GM19239 (cell line): ENCODE measurements around the gene MAP7.

ENCODE experiments used
- DNase-seq: peaks from one replicate; pipeline ENCODE4 v3.0.0; 2011; ENCODE audit warnings: low spot score; ENCODE audit not compliant: insufficient read length
- FAIRE-seq: peaks from 2 replicates; lab custom pipeline; 2011; peaks lifted over from hg19 to GRCh38; lab: Jason Lieb, UNC

MAP7 gene

DNA sequence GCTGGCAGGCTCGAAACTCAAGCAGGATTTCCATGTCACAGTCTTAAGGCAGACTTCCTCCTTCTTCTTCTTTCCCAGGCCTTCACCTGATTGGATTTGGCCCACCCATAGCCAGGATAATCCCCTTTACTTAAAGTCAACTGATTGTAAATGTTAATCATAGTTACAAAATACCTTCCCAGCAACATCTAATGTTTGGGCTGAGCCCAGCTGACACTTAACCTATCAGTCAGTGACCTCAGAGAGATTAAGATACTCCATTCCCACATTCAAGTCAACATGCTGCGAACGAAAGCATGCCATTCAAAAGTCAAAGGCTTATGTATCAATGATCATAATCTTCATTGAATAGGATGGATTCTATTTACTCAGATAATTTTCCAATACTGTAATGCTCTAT lies 16.0 kb downstream of the MAP7 start:
- DNase-seq, result no peak
- no peak for FAIRE-seq

DNA sequence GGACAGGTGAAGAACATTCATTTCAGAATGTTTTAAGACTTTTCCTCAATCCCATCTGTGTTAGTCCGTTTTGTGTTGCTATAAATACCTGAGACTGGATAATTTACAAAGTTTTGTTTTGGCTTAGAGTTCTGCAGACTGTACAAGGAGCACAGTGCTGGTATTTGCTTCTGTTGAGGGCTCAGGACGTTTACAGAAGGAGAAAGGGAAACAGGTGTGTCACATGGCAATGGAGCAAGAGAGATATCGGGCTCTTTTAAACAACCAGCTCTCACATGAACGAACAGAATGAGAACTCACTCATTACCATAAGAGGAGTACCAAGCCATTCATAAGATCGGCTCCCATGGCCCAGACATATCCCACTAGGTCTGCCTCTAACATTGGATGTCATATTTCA lies 16.7 kb downstream of the MAP7 start:
- FAIRE-seq (no peak), DNase-seq (no peak)

- DNase-seq (no peak), FAIRE-seq (no peak)
Measured at GRCh38 chr6:136532030-136532429, 18.2 kb downstream of the MAP7 start.

GRCh38 chr6:136529710-136530109 lies 20.5 kb downstream of the MAP7 start:
- FAIRE-seq (no peak), DNase-seq (no peak)

DNA sequence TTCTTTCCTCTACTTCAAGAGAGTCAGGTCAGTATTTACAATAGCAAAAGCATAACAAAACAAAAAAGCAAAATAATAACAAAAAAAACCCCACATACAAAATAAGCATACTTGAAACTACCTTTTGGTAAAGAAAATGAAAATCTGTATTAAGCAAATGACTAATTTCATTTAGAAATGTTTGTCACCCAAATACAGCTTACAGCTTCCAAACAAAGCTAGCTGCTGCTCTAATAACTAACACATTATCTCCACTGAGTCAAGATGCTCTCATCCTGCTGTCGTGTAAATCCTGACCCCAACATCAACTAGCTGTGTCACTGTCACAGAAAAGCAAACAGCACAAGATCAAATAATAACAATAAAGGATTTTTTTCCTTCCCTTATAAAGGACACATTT lies 21.7 kb downstream of the MAP7 start:
- FAIRE-seq (no peak), DNase-seq (no peak)

- DNase-seq (no peak), FAIRE-seq (no peak)
Measured at GRCh38 chr6:136527831-136528230, 22.4 kb downstream of the MAP7 start.

- DNase-seq, result no peak
Measured at GRCh38 chr6:136526937-136527336, 23.3 kb downstream of the MAP7 start.

DNA sequence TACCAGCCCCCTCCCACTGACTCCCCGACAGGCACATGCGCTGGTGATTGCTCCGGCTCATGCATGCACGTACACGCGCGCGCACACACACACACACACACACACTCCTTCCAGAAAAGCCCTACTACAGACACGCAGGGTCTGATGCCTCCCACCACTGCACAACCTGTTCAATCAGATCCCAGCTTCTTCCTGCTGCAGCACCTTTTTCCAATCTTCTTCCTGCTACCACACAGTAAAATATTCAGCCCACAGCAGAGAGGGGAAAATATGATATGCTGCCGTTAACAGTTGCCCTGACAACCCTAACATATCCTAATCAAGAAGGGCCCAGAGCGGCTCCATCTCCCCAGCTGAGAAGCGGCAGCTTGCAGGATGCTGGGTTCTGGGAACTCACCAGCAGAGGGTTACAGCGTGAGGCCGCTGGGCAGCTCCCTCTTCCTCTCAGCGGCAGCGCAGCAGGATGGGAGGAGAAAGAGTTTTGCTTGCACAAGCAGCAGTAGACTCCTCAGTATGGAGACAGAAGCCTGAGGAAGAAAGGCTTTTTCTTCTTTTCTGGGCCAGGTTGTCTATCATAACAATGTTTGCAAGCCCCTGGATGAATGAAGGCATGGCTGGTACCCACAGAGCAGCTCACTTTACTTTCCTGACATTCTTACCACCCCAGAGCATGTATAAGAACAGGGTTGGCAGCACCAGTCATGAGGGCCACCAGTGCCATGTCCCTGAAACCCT lies 23.9 kb downstream of the MAP7 start:
- no peak for FAIRE-seq
- no peak for DNase-seq

More at GRCh38 chr6:136526937-136527336, 23.3 kb downstream of the MAP7 start:
- no peak for FAIRE-seq

DNA sequence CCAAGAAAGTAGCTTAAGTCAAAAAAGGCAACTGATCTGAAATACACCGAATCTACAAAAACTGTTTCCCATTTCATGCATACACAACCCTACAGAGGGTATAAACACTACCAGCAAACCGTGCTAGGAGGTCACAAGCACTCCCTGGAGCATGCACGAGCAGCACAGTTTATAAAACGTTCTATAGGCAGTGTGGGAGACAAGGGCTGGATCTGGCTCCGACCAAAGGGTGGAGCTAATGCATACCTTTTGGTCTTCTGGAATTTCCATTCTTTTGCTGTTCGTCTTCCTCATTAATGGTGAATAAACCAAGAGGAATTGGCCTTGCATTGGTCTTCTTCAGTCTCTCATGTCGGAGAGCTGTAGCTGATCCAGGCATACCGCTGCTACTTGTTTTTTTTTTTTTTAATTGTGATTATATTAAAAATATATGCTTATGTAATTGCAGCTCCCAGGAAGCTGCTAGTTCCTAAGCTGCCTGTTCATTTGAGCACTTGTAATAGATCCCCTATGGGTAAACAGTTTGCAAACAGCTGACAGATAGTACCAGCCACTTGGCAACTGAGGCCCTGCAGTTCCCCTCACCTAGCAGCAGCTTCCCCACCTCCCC lies 24.5 kb downstream of the MAP7 start:
- no peak for DNase-seq

GRCh38 chr6:136524936-136525413 lies 25.2 kb downstream of the MAP7 start:
- no peak for FAIRE-seq
- DNase-seq, result no peak

More for the DNA sequence above, 24.5 kb downstream of the MAP7 start:
- no peak for FAIRE-seq

DNA sequence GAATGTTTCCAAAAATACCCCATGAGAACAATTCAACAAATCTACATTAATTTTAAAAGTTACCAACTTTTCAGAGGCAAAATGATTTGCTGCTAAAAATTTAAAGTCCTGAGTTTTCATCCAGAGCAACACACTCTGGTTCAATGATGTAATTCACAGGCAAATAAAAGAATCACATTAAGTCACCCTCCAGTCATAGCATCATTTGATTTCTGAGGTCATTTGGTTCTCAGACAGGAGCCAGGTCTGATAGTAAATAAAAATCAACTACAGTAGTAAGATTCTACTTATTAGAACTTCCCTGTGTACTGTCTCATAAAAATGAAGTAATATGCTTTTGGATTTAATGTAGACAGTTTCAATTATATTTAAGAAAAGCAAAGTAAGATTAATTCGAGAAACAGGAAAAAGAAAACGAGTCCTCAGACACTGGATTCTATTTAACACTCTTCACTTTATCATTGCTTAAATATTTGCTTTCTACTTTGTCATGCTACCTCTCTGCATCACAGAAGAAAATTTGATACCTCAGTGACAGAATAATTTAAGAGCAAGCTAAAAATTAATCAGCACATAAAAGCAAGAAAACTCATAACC lies 25.8 kb downstream of the MAP7 start:
- no peak for FAIRE-seq
- DNase-seq, result no peak

DNA sequence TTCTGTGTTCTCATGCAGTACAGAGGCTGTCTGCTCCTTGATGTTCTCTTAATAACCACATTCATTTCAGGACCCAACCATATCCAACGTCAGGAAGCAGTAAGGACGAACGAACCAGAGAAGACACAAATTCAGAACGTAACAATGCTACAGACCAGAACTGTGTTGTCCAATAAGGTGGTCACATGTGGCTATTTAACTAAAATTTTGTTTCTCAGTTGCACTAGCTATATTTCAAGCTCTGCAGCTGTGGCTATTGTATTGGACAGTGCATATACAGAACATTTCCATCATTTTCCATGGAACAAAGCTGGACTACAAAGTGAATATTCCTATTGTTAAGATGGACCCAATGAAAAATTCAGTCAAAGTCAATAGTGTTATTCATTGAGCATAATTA lies 27.0 kb downstream of the MAP7 start:
- FAIRE-seq (no peak), DNase-seq (no peak)

GRCh38 chr6:136522636-136523035 lies 27.6 kb downstream of the MAP7 start:
- no peak for DNase-seq
- no peak for FAIRE-seq

DNA sequence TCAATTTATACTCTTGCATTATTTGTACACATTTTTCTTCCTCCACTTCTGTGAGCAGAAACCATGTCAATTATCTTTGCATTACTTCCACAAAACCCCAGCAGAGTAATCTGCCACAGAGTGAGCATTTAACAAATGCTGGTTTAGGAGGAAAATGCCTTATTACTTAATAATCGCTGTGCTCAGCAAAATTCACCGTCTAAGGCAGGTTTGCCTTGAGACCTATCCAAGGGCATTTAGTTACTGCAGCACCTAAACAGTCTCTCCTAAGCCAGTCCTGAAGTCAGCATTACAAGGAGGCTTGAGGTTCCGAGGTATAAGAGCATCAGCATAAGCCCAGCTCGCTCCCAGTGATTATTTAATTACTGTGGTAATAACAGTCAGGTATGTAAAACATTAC lies 28.3 kb downstream of the MAP7 start:
- FAIRE-seq (no peak), DNase-seq (no peak)

GRCh38 chr6:136521427-136521826 lies 28.8 kb downstream of the MAP7 start:
- DNase-seq (no peak), FAIRE-seq (no peak)

DNA sequence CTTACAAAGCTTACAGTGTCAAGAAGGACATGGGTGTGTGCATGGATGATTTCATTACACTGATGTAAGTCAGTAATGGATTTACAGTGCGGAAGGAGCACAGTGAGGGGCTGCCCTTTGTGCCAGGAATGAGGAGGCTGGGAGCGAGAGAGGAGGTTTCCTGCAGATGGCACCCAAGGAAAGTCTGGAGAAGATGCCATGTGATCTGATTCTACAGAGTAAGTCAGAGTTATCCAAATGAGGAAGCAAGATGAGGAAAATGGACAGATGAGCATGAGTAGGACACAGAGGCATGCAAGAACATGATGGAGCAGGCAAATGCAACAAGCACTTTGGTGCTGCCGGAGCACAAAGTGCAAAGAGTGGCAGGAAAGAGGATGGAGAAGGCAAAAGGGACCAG lies 29.7 kb downstream of the MAP7 start:
- DNase-seq (no peak), FAIRE-seq (no peak)

- FAIRE-seq, result no peak
- no peak for DNase-seq
Measured at GRCh38 chr6:136517582-136517981, 32.6 kb downstream of the MAP7 start.

- DNase-seq (no peak), FAIRE-seq (no peak)
Measured at GRCh38 chr6:136517002-136517401, 33.2 kb downstream of the MAP7 start.

- no peak for FAIRE-seq
- no peak for DNase-seq
Measured at GRCh38 chr6:136514591-136514990, 35.6 kb downstream of the MAP7 start.

DNA sequence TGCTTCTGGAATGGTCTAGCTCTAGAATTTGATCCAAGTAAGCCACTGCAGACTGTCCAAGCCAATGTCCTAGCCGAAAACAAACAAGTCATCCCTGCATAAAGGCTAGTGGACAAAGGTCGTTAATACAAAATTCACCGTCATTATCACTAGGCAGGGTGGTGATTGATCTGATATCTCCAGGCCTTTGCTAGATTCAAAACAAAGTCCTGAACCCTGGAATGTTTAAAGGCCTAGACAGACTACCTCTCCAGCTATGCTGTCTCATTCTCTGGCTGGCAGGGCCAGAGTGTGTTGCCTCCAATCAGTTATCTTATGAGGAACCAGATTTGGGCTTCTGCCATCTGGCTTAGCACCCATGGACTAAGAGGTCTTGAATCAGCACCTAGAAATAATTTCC lies 38.3 kb downstream of the MAP7 start:
- FAIRE-seq, result no peak
- no peak for DNase-seq

GRCh38 chr6:136511397-136511796 lies 38.8 kb downstream of the MAP7 start:
- FAIRE-seq (no peak), DNase-seq (no peak)

DNA sequence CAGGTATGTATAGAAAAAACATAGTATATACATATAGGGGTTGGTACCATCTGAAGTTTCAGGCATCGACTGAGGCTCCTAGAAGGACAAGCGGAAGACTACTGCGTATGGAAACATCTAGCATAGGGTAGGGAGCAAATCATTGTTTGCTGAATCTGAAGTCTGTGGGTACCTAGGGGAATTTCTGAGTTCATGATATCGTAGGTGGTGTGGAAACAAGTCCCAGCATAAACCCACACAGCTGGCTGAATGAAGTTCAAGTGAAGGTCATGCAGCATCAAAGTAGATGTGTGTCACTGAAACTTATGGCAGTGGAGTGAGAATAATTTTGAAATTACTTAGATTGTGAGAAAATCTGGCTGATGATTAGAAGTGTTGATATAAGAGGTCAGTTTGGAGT lies 39.4 kb downstream of the MAP7 start:
- DNase-seq, result no peak
- FAIRE-seq, result no peak
